Small intestine (tissue), 7 donors: ENCODE data around the gene HERC3. TPM values are rescaled to one million over a fixed set of nuclear protein-coding genes. Genes with fewer than 3 reads are reported as not detected.

Experiments
- DNase-seq, 2 donors: peaks; one replicate each; pipeline versions ENCODE4 v3.0.0 to v3.0.0-alpha.2; 2013
- FAIRE-seq: peaks from 2 replicates; lab custom pipeline; 2012; peaks lifted over from hg19 to GRCh38; lab: Jason Lieb, UNC
- H3K27ac ChIP-seq, 3 donors: one replicate each; pipeline ENCODE4 v1.5.1; 2013; ENCODE audit warnings: low read length in 2 of 3, mild to moderate bottlenecking in 2 of 3, control low read depth in 1 of 3, inconsistent platforms in 1 of 3, low read depth in 1 of 3, moderate library complexity in 1 of 3
- H3K27me3 ChIP-seq, 3 donors: one replicate each; pipeline ENCODE4 v1.6.1; 2013; ENCODE audit warnings: low read length in 3 of 3, inconsistent platforms in 1 of 3; ENCODE audit not compliant: control insufficient read depth in 3 of 3, insufficient read depth in 3 of 3
- H3K36me3 ChIP-seq, 3 donors: one replicate each; pipeline ENCODE4 v1.6.1; 2013; ENCODE audit warnings: low read length in 3 of 3, inconsistent platforms in 1 of 3, low read depth in 1 of 3, mild to moderate bottlenecking in 1 of 3, moderate library complexity in 1 of 3; ENCODE audit not compliant: control insufficient read depth in 3 of 3, insufficient read depth in 2 of 3
- H3K4me1 ChIP-seq, 3 donors: one replicate each; pipeline ENCODE4 v1.6.1; 2013; ENCODE audit warnings: low read length in 2 of 3, inconsistent platforms in 1 of 3, low read depth in 1 of 3, mild to moderate bottlenecking in 1 of 3, moderate library complexity in 1 of 3; ENCODE audit not compliant: control insufficient read depth in 3 of 3, insufficient read depth in 2 of 3
- H3K4me3 ChIP-seq, 3 donors: one replicate each; pipeline ENCODE4 v1.5.1; 2013; ENCODE audit warnings: low read length in 3 of 3, control low read depth in 1 of 3, inconsistent platforms in 1 of 3, low read depth in 1 of 3, mild to moderate bottlenecking in 1 of 3, moderate library complexity in 1 of 3
- H3K9me3 ChIP-seq, 2 donors: one replicate each; pipeline ENCODE4 v1.6.1; 2013; ENCODE audit warnings: low read depth in 1 of 2, low read length in 1 of 2; ENCODE audit not compliant: control insufficient read depth in 2 of 2, insufficient read depth in 1 of 2
- WGBS, 3 donors: extraction: QIAGEN DNeasy Blood & Tissue Kit; methylation state at CpG; one replicate each; pipeline ENCODE4 v1.1.7; 2013; 5-methylcytosine and 5-hydroxymethylcytosine counted together
- polyA plus RNA-seq, 4 donors: library from polyadenylated mRNA; stranded (reverse) in 3 of 4; unstranded in 1 of 4; fragments of 200-250 nt in 3 of 4; fragments of 120-200 nt in 1 of 4; gene quantifications; one replicate each; pipeline versions ENCODE4 v1.2.1 to v1.2.3, GENCODE V29; 2013
- donor health status: healthy with polysubstance abuse.
- donor health status: control.
- donor health status: control.
- donor health status: Bipolar disorder and iron deficiency.
- donor health status: healthy.

HERC3 gene
- polyA plus RNA-seq, 4 donors, result 6.6 to 17.2 (median 10.6) TPM

- Histone ChIP-seq H3K4me3 (no peak overlapping the region), H3K36me3 (peaks cover 8 to 48% (median 34%) of the 10 kb centered on the region in 3 donors), H3K27ac (peak overlapping the region in 1 of 3 donors; percentile 44), H3K27me3 (no peaks in the 10 kb centered on the region), H3K9me3 (no peaks in the 10 kb centered on the region), H3K4me1 (peaks cover 2 to 34% (median 5%) of the 10 kb centered on the region in 3 donors)
- FAIRE-seq, result no peak
- no peak for DNase-seq
- 90 to 91% (median 90%) methylated on average over 7 of the region's 7 CpGs for WGBS, 3 donors
Observed at GRCh38 chr4:88751258-88752075, 159.2 kb downstream of the HERC3 start.

DNA sequence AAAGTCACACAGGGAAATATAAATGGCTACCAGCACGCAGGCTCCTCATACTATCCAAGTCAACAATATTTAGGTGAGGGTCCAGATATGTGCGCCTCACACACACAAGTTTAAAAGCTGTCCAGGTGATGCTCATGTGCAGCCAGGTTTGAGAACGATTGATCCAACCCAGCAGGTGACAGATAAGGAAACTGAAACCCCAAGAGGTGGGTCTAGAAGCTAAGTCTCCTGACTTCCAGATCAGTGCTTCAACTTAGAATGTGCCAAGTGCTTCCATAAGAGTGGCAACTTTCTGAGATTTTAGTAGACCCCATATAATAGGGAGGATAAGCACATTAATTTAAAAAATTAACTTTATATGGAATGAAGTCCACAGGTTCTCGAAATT, 159.8 kb downstream of the HERC3 start:
- Histone ChIP-seq H3K36me3 (peaks cover 8 to 45% (median 33%) of the 10 kb centered on the region in 3 donors), H3K9me3 (no peaks in the 10 kb centered on the region), H3K4me1 (peaks cover 2 to 35% (median 5%) of the 10 kb centered on the region in 3 donors), H3K4me3 (no peak overlapping the region), H3K27ac (peak overlapping the region in 1 of 3 donors; percentile 44), H3K27me3 (no peaks in the 10 kb centered on the region)
- FAIRE-seq (no peak), DNase-seq (peak in 1 of 2 donors; percentile 24)
- 70 to 80% (median 71%) methylated on average over 4 of the region's 4 CpGs for WGBS, 3 donors

GRCh38 chr4:88752754-88753153, 160.5 kb downstream of the HERC3 start:
- Histone ChIP-seq H3K9me3 (no peaks in the 10 kb centered on the region), H3K36me3 (peaks cover 8 to 38% (median 30%) of the 10 kb centered on the region in 3 donors), H3K27me3 (no peaks in the 10 kb centered on the region), H3K4me1 (peaks cover 2 to 38% (median 5%) of the 10 kb centered on the region in 3 donors), H3K27ac (peak overlapping the region in 1 of 3 donors; percentile 44), H3K4me3 (no peak overlapping the region)
- FAIRE-seq (no peak), DNase-seq (peak in 1 of 2 donors; percentile 44)
- WGBS, 3 donors, result 14 to 52% (median 27%) methylated on average over 2 of the region's 2 CpGs

GRCh38 chr4:88753658-88754571, 161.6 kb downstream of the HERC3 start:
- 22 to 57% (median 30%) methylated on average over 7 of the region's 7 CpGs for WGBS, 3 donors
- H3K4me1 ChIP-seq, result peaks cover 4 to 49% (median 5%) of the 10 kb centered on the region in 3 donors
- FAIRE-seq (no peak), DNase-seq (peak; percentile 84 to 88)
- H3K27ac ChIP-seq, result peak overlapping the region in 1 of 3 donors; percentile 64
- H3K9me3 ChIP-seq, result no peaks in the 10 kb centered on the region
- H3K4me3 ChIP-seq, result no peak overlapping the region
- H3K27me3 ChIP-seq, result no peaks in the 10 kb centered on the region
- H3K36me3 ChIP-seq, result peaks cover 8 to 38% (median 28%) of the 10 kb centered on the region in 3 donors

DNA sequence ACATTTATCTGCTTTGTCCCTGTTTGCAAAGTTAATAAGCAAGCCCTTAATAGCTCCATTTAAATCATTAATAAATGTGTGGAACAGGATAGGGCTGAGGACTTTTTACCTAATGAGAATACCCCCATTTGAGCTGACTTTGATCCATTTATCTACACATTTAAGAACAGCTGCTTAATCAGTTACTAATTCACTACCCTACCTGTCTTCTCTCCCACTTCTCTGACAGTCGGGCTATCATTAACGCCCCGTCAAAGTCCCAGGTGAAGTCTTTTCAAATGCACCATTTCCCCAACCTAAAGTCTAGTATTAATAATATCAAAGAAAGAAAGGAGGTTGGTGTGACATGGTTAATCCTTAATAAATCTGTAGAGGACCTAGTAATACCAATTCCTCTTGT, 162.5 kb downstream of the HERC3 start:
- 11 to 74% (median 38%) methylated on average over 3 of the region's 3 CpGs for WGBS, 3 donors
- Histone ChIP-seq H3K27me3 (no peaks in the 10 kb centered on the region), H3K27ac (peak overlapping the region in 1 of 3 donors; percentile 64), H3K9me3 (no peaks in the 10 kb centered on the region), H3K4me1 (peaks cover 5 to 58% (median 6%) of the 10 kb centered on the region in 3 donors), H3K36me3 (peaks cover 3 to 36% (median 26%) of the 10 kb centered on the region in 3 donors), H3K4me3 (no peak overlapping the region)
- FAIRE-seq (no peak), DNase-seq (peak; percentile 40 to 70)

GRCh38 chr4:88755454-88755853, 163.2 kb downstream of the HERC3 start:
- 8 to 63% (median 50%) methylated on average over 1 of the region's 1 CpG for WGBS, 3 donors
- no peaks in the 10 kb centered on the region for H3K27me3 ChIP-seq
- no peak for DNase-seq
- peaks cover 5 to 60% (median 6%) of the 10 kb centered on the region in 3 donors for H3K4me1 ChIP-seq
- no peak overlapping the region for H3K4me3 ChIP-seq
- H3K9me3 ChIP-seq, result no peaks in the 10 kb centered on the region
- FAIRE-seq, result no peak
- H3K27ac ChIP-seq, result peak overlapping the region in 1 of 3 donors; percentile 64
- peaks cover 0 to 30% (median 20%) of the 10 kb centered on the region in 3 donors for H3K36me3 ChIP-seq

DNA sequence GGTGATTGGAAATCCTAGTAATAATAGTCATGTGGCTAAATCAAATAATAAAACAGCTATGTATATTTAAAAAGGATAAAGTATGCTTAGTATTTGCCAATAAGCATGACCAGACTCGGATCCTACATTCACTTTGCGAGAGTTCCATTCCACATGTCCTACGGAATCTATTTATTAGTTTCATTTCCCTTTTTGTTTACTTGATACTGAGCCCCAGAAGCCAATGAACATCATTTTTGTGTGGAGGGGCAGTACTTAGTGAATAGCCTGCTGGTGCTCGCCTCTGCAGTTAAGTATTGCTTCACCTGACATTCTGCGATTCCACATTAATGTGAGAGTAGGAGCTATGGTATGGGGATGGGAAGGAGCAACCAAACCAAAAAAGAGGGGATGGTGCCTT, 163.9 kb downstream of the HERC3 start:
- 81 to 98% (median 94%) methylated on average over 5 of the region's 5 CpGs for WGBS, 3 donors
- DNase-seq, result no peak

GRCh38 chr4:88757067-88757466, 164.8 kb downstream of the HERC3 start:
- no peak for FAIRE-seq

More for the DNA sequence above, 163.9 kb downstream of the HERC3 start:
- no peak for FAIRE-seq
- peaks cover 5 to 60% (median 6%) of the 10 kb centered on the region in 3 donors for H3K4me1 ChIP-seq
- H3K27me3 ChIP-seq, result no peaks in the 10 kb centered on the region
- peak overlapping the region in 1 of 3 donors; percentile 64 for H3K27ac ChIP-seq
- H3K9me3 ChIP-seq, result no peaks in the 10 kb centered on the region
- peaks cover 0 to 26% (median 16%) of the 10 kb centered on the region in 3 donors for H3K36me3 ChIP-seq
- H3K4me3 ChIP-seq, result no peak overlapping the region

More at GRCh38 chr4:88757067-88757466, 164.8 kb downstream of the HERC3 start:
- no peak for DNase-seq
- peaks cover 5 to 58% (median 6%) of the 10 kb centered on the region in 3 donors for H3K4me1 ChIP-seq
- no peak overlapping the region for H3K4me3 ChIP-seq
- H3K27me3 ChIP-seq, result no peaks in the 10 kb centered on the region
- no peaks in the 10 kb centered on the region for H3K9me3 ChIP-seq
- H3K27ac ChIP-seq, result peak overlapping the region in 1 of 3 donors; percentile 17
- peaks cover 0 to 28% (median 14%) of the 10 kb centered on the region in 3 donors for H3K36me3 ChIP-seq
